ENCODE data around the gene TNKS1BP1.

DNA sequence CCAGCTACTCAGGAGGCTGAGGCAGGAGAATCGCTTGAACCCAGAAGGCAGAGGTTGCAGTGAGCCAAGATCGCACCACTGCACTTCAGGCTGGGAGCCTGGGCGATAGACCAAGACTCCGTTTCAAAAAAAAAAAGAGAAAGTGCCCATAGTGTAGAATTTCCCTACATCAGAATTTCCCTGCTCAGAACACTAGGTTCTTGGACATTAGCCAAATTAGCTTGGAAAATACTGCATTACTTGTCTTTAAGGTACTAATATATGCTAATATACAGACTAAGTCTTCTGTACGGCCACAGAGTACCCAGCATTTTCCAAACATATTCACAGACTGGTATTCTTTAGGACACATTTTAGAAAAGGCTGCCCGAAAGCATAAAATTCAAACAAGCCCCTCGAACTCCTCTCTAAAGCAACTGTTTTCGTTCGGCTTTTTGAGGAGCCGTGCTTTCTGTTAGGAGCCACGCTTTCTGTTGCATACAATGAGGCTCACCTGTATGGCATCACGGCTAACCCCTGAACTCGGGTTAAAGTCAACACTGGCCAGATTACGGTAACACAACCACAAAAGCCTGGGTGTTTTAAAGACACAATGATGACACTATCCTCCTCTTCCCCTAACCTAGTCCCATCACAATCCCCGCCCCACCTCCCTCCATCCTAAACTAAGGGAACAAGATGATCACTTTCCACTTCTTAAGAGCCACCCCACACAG is 18.4 kb downstream of the TNKS1BP1 start:
- TF ChIP-seq, protein P1, sequence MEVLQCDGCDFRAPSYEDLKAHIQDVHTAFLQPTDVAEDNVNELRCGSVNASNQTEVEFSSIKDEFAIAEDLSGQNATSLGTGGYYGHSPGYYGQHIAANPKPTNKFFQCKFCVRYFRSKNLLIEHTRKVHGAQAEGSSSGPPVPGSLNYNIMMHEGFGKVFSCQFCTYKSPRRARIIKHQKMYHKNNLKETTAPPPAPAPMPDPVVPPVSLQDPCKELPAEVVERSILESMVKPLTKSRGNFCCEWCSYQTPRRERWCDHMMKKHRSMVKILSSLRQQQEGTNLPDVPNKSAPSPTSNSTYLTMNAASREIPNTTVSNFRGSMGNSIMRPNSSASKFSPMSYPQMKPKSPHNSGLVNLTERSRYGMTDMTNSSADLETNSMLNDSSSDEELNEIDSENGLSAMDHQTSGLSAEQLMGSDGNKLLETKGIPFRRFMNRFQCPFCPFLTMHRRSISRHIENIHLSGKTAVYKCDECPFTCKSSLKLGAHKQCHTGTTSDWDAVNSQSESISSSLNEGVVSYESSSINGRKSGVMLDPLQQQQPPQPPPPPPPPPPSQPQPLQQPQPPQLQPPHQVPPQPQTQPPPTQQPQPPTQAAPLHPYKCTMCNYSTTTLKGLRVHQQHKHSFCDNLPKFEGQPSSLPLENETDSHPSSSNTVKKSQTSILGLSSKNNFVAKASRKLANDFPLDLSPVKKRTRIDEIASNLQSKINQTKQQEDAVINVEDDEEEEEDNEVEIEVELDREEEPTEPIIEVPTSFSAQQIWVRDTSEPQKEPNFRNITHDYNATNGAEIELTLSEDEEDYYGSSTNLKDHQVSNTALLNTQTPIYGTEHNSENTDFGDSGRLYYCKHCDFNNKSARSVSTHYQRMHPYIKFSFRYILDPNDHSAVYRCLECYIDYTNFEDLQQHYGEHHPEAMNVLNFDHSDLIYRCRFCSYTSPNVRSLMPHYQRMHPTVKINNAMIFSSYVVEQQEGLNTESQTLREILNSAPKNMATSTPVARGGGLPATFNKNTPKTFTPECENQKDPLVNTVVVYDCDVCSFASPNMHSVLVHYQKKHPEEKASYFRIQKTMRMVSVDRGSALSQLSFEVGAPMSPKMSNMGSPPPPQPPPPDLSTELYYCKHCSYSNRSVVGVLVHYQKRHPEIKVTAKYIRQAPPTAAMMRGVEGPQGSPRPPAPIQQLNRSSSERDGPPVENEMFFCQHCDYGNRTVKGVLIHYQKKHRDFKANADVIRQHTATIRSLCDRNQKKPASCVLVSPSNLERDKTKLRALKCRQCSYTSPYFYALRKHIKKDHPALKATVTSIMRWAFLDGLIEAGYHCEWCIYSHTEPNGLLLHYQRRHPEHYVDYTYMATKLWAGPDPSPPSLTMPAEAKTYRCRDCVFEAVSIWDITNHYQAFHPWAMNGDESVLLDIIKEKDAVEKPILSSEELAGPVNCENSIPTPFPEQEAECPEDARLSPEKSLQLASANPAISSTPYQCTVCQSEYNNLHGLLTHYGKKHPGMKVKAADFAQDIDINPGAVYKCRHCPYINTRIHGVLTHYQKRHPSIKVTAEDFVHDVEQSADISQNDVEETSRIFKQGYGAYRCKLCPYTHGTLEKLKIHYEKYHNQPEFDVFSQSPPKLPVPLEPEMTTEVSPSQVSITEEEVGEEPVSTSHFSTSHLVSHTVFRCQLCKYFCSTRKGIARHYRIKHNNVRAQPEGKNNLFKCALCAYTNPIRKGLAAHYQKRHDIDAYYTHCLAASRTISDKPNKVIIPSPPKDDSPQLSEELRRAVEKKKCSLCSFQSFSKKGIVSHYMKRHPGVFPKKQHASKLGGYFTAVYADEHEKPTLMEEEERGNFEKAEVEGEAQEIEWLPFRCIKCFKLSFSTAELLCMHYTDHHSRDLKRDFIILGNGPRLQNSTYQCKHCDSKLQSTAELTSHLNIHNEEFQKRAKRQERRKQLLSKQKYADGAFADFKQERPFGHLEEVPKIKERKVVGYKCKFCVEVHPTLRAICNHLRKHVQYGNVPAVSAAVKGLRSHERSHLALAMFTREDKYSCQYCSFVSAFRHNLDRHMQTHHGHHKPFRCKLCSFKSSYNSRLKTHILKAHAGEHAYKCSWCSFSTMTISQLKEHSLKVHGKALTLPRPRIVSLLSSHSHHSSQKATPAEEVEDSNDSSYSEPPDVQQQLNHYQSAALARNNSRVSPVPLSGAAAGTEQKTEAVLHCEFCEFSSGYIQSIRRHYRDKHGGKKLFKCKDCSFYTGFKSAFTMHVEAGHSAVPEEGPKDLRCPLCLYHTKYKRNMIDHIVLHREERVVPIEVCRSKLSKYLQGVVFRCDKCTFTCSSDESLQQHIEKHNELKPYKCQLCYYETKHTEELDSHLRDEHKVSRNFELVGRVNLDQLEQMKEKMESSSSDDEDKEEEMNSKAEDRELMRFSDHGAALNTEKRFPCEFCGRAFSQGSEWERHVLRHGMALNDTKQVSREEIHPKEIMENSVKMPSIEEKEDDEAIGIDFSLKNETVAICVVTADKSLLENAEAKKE (CRISPR knock-in tag; IDR thresholded peaks at IDR 0.05): no peak
- TF ChIP-seq, protein P2, sequence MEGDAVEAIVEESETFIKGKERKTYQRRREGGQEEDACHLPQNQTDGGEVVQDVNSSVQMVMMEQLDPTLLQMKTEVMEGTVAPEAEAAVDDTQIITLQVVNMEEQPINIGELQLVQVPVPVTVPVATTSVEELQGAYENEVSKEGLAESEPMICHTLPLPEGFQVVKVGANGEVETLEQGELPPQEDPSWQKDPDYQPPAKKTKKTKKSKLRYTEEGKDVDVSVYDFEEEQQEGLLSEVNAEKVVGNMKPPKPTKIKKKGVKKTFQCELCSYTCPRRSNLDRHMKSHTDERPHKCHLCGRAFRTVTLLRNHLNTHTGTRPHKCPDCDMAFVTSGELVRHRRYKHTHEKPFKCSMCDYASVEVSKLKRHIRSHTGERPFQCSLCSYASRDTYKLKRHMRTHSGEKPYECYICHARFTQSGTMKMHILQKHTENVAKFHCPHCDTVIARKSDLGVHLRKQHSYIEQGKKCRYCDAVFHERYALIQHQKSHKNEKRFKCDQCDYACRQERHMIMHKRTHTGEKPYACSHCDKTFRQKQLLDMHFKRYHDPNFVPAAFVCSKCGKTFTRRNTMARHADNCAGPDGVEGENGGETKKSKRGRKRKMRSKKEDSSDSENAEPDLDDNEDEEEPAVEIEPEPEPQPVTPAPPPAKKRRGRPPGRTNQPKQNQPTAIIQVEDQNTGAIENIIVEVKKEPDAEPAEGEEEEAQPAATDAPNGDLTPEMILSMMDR (conservative IDR thresholded peaks at IDR 0.05; ENCODE audit: low read depth in 2 of 2): no peak
- no peak for TF ChIP-seq POLR2AphosphoS5 (IDR thresholded peaks at IDR 0.05; ENCODE audit: low read depth)
- no peak for TF ChIP-seq EZH2 (IDR thresholded peaks at IDR 0.05; ENCODE audit: low read depth, unreplicated experiment)
- TF ChIP-seq, protein P3, sequence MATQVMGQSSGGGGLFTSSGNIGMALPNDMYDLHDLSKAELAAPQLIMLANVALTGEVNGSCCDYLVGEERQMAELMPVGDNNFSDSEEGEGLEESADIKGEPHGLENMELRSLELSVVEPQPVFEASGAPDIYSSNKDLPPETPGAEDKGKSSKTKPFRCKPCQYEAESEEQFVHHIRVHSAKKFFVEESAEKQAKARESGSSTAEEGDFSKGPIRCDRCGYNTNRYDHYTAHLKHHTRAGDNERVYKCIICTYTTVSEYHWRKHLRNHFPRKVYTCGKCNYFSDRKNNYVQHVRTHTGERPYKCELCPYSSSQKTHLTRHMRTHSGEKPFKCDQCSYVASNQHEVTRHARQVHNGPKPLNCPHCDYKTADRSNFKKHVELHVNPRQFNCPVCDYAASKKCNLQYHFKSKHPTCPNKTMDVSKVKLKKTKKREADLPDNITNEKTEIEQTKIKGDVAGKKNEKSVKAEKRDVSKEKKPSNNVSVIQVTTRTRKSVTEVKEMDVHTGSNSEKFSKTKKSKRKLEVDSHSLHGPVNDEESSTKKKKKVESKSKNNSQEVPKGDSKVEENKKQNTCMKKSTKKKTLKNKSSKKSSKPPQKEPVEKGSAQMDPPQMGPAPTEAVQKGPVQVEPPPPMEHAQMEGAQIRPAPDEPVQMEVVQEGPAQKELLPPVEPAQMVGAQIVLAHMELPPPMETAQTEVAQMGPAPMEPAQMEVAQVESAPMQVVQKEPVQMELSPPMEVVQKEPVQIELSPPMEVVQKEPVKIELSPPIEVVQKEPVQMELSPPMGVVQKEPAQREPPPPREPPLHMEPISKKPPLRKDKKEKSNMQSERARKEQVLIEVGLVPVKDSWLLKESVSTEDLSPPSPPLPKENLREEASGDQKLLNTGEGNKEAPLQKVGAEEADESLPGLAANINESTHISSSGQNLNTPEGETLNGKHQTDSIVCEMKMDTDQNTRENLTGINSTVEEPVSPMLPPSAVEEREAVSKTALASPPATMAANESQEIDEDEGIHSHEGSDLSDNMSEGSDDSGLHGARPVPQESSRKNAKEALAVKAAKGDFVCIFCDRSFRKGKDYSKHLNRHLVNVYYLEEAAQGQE (IDR thresholded peaks at IDR 0.05; ENCODE audit: unreplicated experiment): no peak

Data from GM23338 (cell line).